ENCODE results near the gene SUMO2.
A peak's percentile ranks its signal among the peaks of the same experiment; 100 is the strongest.
"Not testable (repeated sequence)": the region's sequence is repeated elsewhere in the genome, so short reads cannot be mapped to it uniquely, and the experiment has no call there.

SUMO2 gene

GRCh38 chr17:75181608-75182318, 996 bp downstream of the SUMO2 start:
- DNase-seq: no peak

DNA sequence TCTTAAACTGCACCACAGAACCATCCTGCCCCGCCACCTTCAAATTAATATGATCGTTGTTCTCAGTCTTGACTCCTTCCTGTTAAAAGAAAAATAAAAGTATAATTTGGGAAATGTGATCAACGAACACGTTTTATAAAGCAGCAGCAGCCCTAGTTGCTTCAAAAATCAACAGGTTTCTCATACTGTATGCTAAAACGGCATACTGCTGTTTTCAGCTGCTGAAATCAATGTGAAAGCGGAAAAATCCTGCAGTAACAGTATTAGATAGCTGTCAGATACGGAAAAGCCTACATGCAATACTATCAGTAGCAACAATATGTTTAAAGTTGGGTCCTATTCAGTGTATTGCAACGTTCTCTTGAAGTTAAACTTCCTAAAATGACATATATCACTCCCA, 1.6 kb downstream of the SUMO2 start:
- DNase-seq: no peak

- no peak for DNase-seq
Observed at GRCh38 chr17:75178453-75178852, 4.3 kb downstream of the SUMO2 start.

DNA sequence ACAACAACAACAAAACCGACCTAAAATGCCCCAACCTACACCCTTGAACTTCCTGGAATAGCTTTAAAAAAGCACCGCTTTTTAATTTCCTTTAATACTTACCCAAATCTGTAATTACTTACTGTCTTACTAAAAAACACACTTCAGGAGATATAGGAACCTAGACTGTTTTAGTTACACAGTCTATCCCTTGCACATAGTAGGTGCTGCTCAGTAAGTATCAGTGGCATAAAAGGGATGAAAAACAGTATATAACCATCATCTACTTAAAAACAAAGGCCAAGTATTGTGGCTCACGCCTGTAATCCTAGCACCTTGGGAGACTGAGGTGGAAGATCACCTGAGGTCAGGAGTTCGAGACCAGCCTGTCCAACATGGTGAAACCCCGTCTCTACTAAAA, 6.1 kb downstream of the SUMO2 start:
- no peak for DNase-seq

GRCh38 chr17:75174996-75175395, 7.8 kb downstream of the SUMO2 start:
- DNase-seq: no peak

- no peak for DNase-seq
Observed at GRCh38 chr17:75173526-75173925, 9.2 kb downstream of the SUMO2 start.

DNA sequence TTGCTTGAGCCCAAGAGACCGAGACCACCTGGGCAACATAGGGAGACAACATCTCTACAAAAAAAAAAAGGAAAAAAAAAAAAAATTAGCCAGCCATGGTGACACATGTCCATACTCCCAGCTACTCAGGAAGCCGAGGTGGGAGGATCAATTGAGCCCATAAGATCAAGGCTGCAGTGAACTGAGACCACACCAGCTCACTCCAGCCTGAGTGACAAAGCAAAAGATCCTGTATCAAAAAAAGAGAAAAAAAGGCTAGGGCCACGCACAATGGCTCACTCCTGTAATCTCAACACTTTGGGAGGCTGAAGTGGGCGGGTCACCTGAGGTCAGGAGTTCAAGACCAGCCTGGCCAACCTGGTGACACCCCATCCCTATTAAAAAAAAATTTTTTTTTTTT, 13.8 kb downstream of the SUMO2 start:
- no peak for DNase-seq

- DNase-seq: not testable (repeated sequence)
Observed at GRCh38 chr17:75164606-75165005, 18.2 kb downstream of the SUMO2 start.

- DNase-seq: no peak
Observed at GRCh38 chr17:75163074-75163473, 19.7 kb downstream of the SUMO2 start.

- DNase-seq: no peak
Observed at GRCh38 chr17:75160211-75160610, 22.5 kb downstream of the SUMO2 start.

DNA sequence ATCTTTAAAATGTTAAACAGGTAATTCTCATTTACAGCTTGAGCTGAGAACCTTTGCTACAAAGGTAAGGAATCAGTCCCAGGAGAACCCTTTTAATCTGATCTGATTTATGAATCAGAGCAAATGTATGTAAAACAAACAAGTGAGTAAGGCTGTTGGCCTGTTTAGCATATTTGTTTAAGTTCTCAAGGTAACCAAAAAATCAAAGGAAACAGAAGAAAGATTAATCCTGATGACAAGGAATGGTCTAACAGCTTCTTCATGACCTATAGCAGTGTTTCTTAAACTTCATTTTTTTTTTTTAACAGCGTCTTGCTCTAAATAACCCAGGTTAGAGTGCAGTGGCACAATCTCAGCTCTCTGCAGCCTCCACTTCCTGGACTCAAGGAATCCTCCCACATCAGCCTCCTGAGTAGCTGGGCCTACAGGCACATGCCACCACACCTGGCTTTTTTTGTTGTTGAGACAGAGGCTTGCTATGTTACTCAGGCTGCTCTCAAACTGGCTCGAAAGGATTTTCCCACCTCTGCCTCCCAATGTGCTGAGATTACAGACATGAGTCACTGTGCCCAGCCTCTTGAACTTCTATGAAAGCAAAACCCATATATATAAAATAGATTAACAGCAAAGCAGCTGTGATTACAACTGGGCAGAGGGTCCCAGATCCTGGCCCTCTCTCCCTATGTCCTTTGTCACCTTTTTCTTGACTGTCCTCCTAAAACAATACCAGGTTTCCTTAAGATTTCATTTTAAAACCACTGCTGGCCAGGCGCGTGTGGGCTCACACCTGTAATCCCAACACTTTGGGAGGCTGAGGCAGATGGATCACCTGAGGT, 23.3 kb downstream of the SUMO2 start:
- DNase-seq: no peak

GRCh38 chr17:75158480-75158879, 24.3 kb downstream of the SUMO2 start:
- not testable (repeated sequence) for DNase-seq

DNA sequence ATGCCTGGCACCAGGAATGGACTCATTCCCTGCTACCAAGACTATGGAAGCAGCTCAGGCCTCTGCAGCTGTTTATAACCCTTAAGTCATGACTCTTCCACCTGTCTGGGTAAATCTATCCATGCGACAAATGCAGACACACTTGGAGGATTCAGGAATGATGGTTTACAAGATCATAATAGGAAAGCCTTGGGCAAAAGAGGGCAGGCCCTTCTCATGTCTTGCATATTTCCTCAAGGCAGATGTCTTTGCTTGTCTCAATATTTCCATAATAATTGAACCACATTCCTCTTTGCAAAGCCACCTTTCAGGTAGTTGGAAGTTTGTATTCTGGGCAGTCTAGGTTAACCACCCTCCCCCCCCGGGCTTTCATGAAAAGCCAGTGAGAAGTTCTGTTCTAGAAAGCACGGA, 27.6 kb downstream of the SUMO2 start:
- no peak for DNase-seq

DNA sequence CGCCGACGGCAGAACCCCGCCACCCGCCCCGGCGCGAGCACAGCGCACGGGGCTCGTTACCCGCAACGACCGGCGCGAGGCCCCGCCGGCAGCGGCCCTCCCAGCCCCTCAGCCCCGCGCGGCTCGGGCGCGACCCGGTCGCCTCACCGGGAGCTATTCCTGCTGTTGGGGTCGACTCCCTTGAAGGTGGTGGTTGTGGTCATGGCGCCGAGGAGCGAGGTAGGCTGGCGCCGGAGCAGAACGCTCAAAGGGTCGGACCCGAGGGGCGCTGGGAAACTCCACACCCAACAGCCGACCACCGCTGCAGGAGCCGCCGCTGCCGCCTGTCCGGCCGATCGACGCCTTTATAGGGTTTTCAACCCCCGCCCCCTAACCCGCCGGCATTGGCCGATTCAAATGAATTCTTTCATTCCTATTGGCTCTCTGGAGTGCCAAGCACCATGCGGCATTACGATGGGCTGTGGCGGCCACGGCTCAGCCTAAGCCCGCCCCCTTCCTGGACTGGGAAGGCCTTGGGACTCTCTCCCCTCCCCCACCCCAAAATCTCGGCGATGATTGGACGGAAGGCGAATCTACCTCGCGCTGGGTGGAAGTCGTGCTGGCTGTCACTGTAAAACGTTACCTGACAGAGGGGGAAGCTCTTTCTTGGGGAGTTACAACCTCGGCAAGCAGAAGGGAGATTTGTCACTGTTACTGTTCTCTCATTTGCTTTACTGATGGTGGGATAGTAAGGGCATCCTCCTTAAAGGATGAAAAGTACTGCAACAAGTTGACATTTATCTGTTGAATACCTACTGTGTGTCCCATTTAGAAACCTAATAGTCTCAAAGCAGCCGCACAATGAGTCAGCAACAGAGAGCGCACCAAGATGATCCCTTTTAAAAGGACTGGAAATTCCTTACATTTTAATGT, 28.3 kb downstream of the SUMO2 start, which contains the start of gene JPT1:
TSS of gene JPT1 (minus strand) at position 318 of the 912 bp plus-strand sequence. CDS start at position 203, 115 bp downstream.
- DNase-seq: peak; percentile 98

DNA sequence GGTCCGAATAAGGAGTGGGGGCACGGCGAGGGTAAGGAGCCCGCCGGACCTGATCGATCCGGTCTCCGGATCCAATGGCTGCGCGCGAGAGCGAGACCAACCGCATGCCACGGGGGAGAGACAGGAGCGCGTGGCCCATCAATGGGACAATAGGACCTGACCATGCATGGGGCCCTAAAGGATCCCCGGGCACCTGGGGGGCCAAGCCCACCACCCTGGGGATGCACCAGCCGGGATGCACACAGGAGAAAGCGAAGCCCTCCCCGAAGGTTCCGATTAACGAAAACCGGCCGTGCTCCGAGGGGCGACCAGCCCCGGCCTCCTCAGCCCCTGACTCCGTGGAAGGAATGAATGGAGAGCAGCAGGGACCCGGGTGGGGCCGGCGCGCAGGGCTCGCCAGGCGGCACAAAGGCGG, 29.0 kb downstream of the SUMO2 start:
- DNase-seq: peak; percentile 17

GRCh38 chr17:75152922-75153779, 29.6 kb downstream of the SUMO2 start:
- peak; percentile 14 for DNase-seq

- DNase-seq: no peak
Observed at GRCh38 chr17:75152523-75152921, 30.2 kb downstream of the SUMO2 start.

- DNase-seq: peak; percentile 27
Observed at GRCh38 chr17:75151930-75152329, 30.8 kb downstream of the SUMO2 start.

- DNase-seq: no peak
Observed at GRCh38 chr17:75147878-75148546, 34.7 kb downstream of the SUMO2 start.

DNA sequence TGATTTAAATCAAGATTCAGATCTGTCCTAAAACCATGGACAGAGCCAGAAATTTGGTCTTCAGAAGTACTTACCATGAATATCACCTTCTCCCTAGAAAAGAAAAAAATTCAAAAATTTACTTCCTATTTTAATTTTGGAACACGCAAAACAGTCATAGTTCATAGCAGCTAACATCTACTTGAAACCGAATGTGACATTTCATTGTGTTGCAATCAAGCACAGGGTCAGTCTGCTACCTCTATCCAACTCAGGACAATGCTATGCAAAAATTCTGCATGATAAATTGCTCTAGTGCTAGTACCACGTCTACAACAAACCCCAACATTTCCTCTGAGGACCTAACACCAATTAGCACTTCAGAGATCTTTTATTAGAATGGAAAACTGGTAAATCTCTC, 36.2 kb downstream of the SUMO2 start:
- no peak for DNase-seq

DNA sequence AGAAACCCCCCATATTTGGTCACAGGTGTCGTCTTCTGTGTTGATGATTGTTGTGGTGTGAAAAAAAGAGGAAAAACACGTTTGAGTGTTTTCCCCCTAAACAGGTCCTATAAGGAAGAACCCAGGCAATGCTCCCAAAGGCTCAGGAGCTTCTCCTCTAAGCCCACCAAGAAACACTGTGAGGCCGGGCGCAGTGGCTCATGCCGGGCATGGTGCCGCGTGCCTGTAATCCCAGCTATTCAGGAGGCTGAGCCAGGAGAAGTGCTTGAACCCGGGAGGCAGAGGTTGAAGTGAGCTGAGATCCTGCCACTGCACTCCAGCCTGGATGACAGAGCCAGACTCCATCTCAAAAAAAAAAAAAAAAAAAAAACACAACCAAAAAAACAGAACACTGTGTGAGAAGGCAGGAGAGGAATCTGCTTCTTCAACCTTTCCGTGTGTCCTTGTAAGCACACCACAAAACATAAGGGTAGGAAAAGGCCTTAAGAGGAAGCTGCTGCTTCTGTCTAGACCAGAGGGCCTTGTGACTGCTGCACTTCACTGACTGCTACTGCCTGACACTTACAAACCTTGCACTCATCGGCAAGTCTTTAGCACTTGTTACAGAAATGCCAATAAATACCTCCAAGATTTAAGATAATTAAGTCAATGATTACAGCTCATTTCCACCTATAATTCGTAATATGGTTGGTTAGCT, 37.8 kb downstream of the SUMO2 start:
- no peak for DNase-seq

Measured in NCI-H2107 (cell line).